ENCODE data around the gene AGPAT3.

GRCh38 chr21:43868461-43868860 is 3.4 kb downstream of the AGPAT3 start:
- TF ChIP-seq CTCF (tag by site-specific recombination; IDR thresholded peaks at IDR 0.05), result no peak
- no peak for TF ChIP-seq ZNF777 (tag by site-specific recombination; IDR thresholded peaks at IDR 0.05; ENCODE audit: borderline replicate concordance)
